T-cell (primary cell): ENCODE measurements around the gene GMPR. TPM values are rescaled to one million over a fixed set of nuclear protein-coding genes. Genes with fewer than 3 reads are reported as not detected.

ENCODE experiments used
- ATAC-seq, 4 experiments: fragments of 200-7000 bp in 3 of 4; fragments of 150-1000 bp in 1 of 4; cut with Tn5 transposase; replicated peaks in 1 of 4; 1 replicate in 3 of 4; 2 replicates in 1 of 4; pipeline ENCODE4 v1.10.0; 2021; ENCODE audit warnings: moderate library complexity in 3 of 4, mild to moderate bottlenecking in 2 of 4, moderate number of reproducible peaks in 1 of 4
- CTCF ChIA-PET, 2 donors: fragments of 300-600 bp; sonication (Branson Sonifier 250); formaldehyde crosslinking; loops; one replicate each; lab custom pipeline; 2022; ENCODE audit warnings: antibody characterized with exemption in 2 of 2; lab: Charles Lee
- POLR2A ChIA-PET, 2 donors: fragments of 300-600 bp; sonication (Branson Sonifier 250); formaldehyde crosslinking; loops; one replicate each; lab custom pipeline; 2022; ENCODE audit warnings: antibody characterized with exemption in 2 of 2; lab: Charles Lee
- DNase-seq, 35 experiments: peaks; one replicate each; pipeline versions ENCODE4 v3.0.0 to v3.0.0-alpha.2; 2013 to 2023
- H3K27ac ChIP-seq: one replicate; pipeline ENCODE4 v1.5.1; 2013; ENCODE audit warnings: low read length
- H3K27me3 ChIP-seq, 2 experiments: replicated peaks in 1 of 2; 1 replicate in 1 of 2; 2 replicates in 1 of 2; pipeline versions ENCODE4 v1.6.1 to v1.7.0; 2013; ENCODE audit warnings: low read length in 1 of 2, mixed read lengths in 1 of 2; ENCODE audit not compliant: control insufficient read depth in 2 of 2, insufficient read depth in 2 of 2; ENCODE audit errors: extremely low read depth in 1 of 2
- H3K36me3 ChIP-seq, 2 donors: 1 replicate in 1 of 2; 2 replicates in 1 of 2; pipeline versions ENCODE4 v1.6.1 to v1.7.0; 2013; ENCODE audit warnings: low read length in 1 of 2; ENCODE audit not compliant: control insufficient read depth in 2 of 2, insufficient read depth in 1 of 2; ENCODE audit errors: extremely low read depth in 1 of 2
- H3K4me1 ChIP-seq, 2 experiments: 1 replicate in 1 of 2; 2 replicates in 1 of 2; pipeline versions ENCODE4 v1.6.1 to v1.7.0; 2013; ENCODE audit warnings: low read length in 2 of 2, mixed read lengths in 1 of 2; ENCODE audit not compliant: insufficient read depth in 2 of 2, control insufficient read depth in 1 of 2; ENCODE audit errors: extremely low read depth in 1 of 2
- H3K4me3 ChIP-seq, 2 donors: 1 replicate in 1 of 2; 2 replicates in 1 of 2; pipeline versions ENCODE4 v1.5.1 to v1.7.0; 2013; ENCODE audit warnings: mild to moderate bottlenecking in 2 of 2, low read length in 1 of 2, moderate library complexity in 1 of 2; ENCODE audit not compliant: control insufficient read depth in 1 of 2; ENCODE audit errors: extremely low read depth in 1 of 2
- H3K9me3 ChIP-seq: 2 replicates; pipeline ENCODE4 v1.7.0; 2013
- H3K27ac Mint-ChIP-seq, 2 donors: one replicate each; pipeline ENCODE4 v1.8.0; 2020 to 2021; ENCODE audit warnings: mild to moderate bottlenecking in 2 of 2, mixed read lengths in 2 of 2
- H3K27me3 Mint-ChIP-seq, 2 donors: one replicate each; pipeline ENCODE4 v1.8.0; 2021 to 2022; ENCODE audit warnings: mixed read lengths in 2 of 2
- H3K36me3 Mint-ChIP-seq: one replicate; pipeline ENCODE4 v1.8.0; 2021; ENCODE audit warnings: mixed read lengths
- H3K4me1 Mint-ChIP-seq, 3 donors: one replicate each; pipeline ENCODE4 v1.8.0; 2020 to 2022; ENCODE audit warnings: mixed read lengths in 3 of 3, mild to moderate bottlenecking in 1 of 3
- H3K4me3 Mint-ChIP-seq, 3 donors: one replicate each; pipeline ENCODE4 v1.8.0; 2020 to 2022; ENCODE audit warnings: mild to moderate bottlenecking in 3 of 3, mixed read lengths in 3 of 3, moderate library complexity in 3 of 3
- H3K9me3 Mint-ChIP-seq, 3 donors: one replicate each; pipeline ENCODE4 v1.8.0; 2020 to 2022; ENCODE audit warnings: mixed read lengths in 3 of 3
- WGBS: methylation state at CpG from one replicate; pipeline ENCODE4 v1.1.5; 2013; ENCODE audit warnings: missing lambda C conversion rate; ENCODE audit not compliant: insufficient coverage; 5-methylcytosine and 5-hydroxymethylcytosine counted together
- total RNA-seq, 35 experiments: library from RNA in 6 of 35; stranded (reverse) in 6 of 35; fragments of 120-200 nt in 1 of 35; gene quantifications; one replicate each; pipeline versions ENCODE4 v1.2.1 to v1.2.4 and lab custom pipeline; 2013 to 2026

GMPR gene
- total RNA-seq (1 to 10 TPM in 1 of 5 donors, under 1 TPM in 4; 0.26 to 1.4 (median 0.68) TPM), total RNA-seq (lab: John Stamatoyannopoulos, UW) (0.13 to 2.3 (median 0.43) reads per million in 29 experiments)
- 0.96 TPM for total RNA-seq (2013)

DNA sequence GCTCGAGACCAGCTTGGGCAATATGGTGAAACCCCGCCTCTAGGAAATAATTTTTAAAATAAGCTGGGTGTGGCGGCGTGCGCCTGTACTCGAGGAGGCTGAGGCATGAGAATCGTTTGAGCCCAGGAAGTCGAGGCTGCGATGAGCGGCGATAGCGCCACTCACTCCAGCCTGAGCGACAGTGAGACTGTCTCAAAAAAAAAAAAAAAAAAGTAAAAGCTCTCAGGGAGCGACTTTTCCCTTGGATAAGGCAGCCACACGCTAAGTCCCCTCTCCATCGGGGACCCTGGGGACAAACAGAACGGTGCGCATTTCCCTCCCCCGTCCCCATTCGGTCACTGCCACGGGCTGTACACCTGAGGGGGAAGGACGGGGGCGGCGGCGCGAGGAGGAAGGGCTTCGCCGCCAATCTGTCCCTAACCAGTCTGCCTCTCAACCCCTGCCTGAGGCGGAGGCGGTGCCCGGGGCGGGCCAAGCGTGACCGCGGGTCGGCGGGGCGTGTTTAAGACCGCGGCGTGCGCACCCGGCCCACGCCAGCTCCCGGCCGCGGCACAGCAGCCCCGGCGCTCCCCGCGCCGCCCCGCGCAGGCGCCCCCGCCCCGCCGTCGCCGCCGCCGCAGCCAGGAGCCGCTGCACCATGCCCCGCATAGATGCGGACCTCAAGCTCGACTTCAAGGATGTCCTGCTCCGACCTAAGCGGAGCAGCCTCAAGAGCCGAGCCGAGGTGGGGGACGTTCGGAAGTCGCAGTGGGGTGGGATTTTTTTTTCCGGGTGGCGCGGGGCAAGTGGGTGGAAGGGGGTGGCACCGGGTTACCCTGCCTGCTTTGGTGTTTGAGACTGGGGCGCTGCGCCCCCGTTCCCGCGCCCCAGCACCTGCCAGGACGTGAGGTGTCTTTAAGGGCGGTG lies at the start of gene GMPR:
Gene GMPR (plus strand): TSS at position 531 of the 906 bp plus-strand sequence. CDS start 107 bp downstream, at position 638.
- Histone ChIP-seq H3K36me3 (no peaks in the 10 kb centered on the region), H3K4me1 (peaks cover 0 to 19% of the 10 kb centered on the region in 2 experiments), H3K27me3 (peaks cover 0 to 26% of the 10 kb centered on the region in 2 experiments), H3K9me3 (no peaks in the 10 kb centered on the region), H3K4me3 (peak within 1 kb of the TSS; percentile 57 to 81), H3K27ac (no peak within 1 kb of the TSS)
- ChIA-PET CTCF (interaction anchor here (0.6 to 0.8 kb wide), 5 partner anchors 53 to 533 kb away, joined by 3 to 5 read pairs (median 3); no protein-coding TSS in a partner anchor), POLR2A (interaction anchor here in 1 of 2 donors (0.6 kb wide), 3 partner anchors 247 to 918 kb away, joined by 3 to 5 read pairs (median 3); no protein-coding TSS in a partner anchor)
- no peaks in the 10 kb centered on the region for H3K36me3 Mint-ChIP-seq
- H3K27ac Mint-ChIP-seq = peak within 1 kb of the TSS; percentile 5 to 20
- DNase-seq = peak; percentile 32 to 77 (median 70)
- H3K4me1 Mint-ChIP-seq = peaks cover 20 to 27% (median 22%) of the 10 kb centered on the region in 3 donors
- WGBS = 1% methylated on average over 69 of the region's 84 CpGs
- peak within 1 kb of the TSS; percentile 80 to 88 (median 85) for H3K4me3 Mint-ChIP-seq
- peaks cover 19 to 37% of the 10 kb centered on the region in 2 donors for H3K27me3 Mint-ChIP-seq
- no peaks in the 10 kb centered on the region for H3K9me3 Mint-ChIP-seq
- ATAC-seq = peak; percentile 95 to 97 (median 96)

DNA sequence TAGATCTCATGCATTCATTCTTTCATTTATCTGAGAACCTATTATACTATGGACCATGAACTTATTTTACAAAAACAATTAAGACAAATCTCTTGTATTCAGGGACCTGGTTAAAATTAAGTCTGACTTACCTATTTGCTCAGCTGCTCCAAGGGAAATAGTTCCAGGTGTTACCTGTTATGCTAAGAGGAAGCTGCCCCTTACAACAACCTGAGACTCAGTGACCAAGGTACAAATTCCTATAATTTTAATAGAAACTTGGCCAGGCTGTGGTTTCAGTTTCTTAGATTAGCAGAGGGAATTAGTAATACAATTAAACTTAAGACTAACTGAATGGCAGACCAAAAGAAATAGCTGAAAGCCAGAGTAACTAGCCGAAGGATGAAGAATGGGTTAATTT lies 48.2 kb upstream of the GMPR start:
- H3K4me3 ChIP-seq = no peak overlapping the region
- no peak overlapping the region for H3K27ac ChIP-seq
- no peak overlapping the region for H3K27ac Mint-ChIP-seq
- POLR2A ChIA-PET = no interaction called here
- DNase-seq (no peak), ATAC-seq (no peak)
- no peaks in the 10 kb centered on the region for H3K36me3 Mint-ChIP-seq
- no CpG with 5 or more reads among the region's 1 CpG for WGBS
- no peaks in the 10 kb centered on the region for H3K9me3 ChIP-seq
- peaks cover 12 to 21% of the 10 kb centered on the region in 2 donors for H3K27me3 Mint-ChIP-seq
- H3K9me3 Mint-ChIP-seq = no peaks in the 10 kb centered on the region
- H3K4me3 Mint-ChIP-seq = no peak overlapping the region
- no peaks in the 10 kb centered on the region for H3K4me1 ChIP-seq
- H3K36me3 ChIP-seq = no peaks in the 10 kb centered on the region
- H3K4me1 Mint-ChIP-seq = no peaks in the 10 kb centered on the region
- peaks cover 0 to 6% of the 10 kb centered on the region in 2 experiments for H3K27me3 ChIP-seq
- CTCF ChIA-PET = interaction anchor here in 1 of 2 donors (0.5 to 1.3 kb wide), 2 partner anchors 10 to 1476 kb away, joined by 3 read pairs; no protein-coding TSS in a partner anchor

GRCh38 chr6:16196260-16196983 lies 42.0 kb upstream of the GMPR start:
- CTCF ChIA-PET = interaction anchor here in 1 of 2 donors (1.7 kb wide), 1 partner anchor 10 kb away, joined by 11 read pairs; no protein-coding TSS in a partner anchor
- no peaks in the 10 kb centered on the region for H3K4me1 ChIP-seq
- no peak for DNase-seq
- H3K4me1 Mint-ChIP-seq = no peaks in the 10 kb centered on the region
- H3K4me3 ChIP-seq = no peak overlapping the region
- no peaks in the 10 kb centered on the region for H3K36me3 ChIP-seq
- 93% methylated on average over 9 of the region's 14 CpGs for WGBS
- H3K27ac Mint-ChIP-seq = no peak overlapping the region
- POLR2A ChIA-PET = no interaction called here
- no peaks in the 10 kb centered on the region for H3K9me3 Mint-ChIP-seq
- no peaks in the 10 kb centered on the region for H3K9me3 ChIP-seq
- peaks cover 0 to 28% of the 10 kb centered on the region in 2 experiments for H3K27me3 ChIP-seq
- no peaks in the 10 kb centered on the region for H3K36me3 Mint-ChIP-seq
- H3K27ac ChIP-seq = no peak overlapping the region
- H3K4me3 Mint-ChIP-seq = no peak overlapping the region
- H3K27me3 Mint-ChIP-seq = peaks cover 14 to 26% of the 10 kb centered on the region in 2 donors
- ATAC-seq = no peak

GRCh38 chr6:16196984-16197546 lies 41.3 kb upstream of the GMPR start:
- WGBS = 89% methylated on average over 8 of the region's 19 CpGs
- DNase-seq = no peak
- no peaks in the 10 kb centered on the region for H3K36me3 ChIP-seq
- ChIA-PET POLR2A (no interaction called here), CTCF (interaction anchor here (0.6 to 1.7 kb wide), 3 partner anchors 9 to 493 kb away, joined by 5 to 11 read pairs (median 6); no protein-coding TSS in a partner anchor)
- no peak for ATAC-seq
- no peak overlapping the region for H3K27ac ChIP-seq
- H3K4me1 ChIP-seq = no peaks in the 10 kb centered on the region
- Mint-ChIP-seq H3K4me3 (no peak overlapping the region), H3K9me3 (no peaks in the 10 kb centered on the region), H3K27me3 (peaks cover 14 to 29% of the 10 kb centered on the region in 2 donors), H3K27ac (no peak overlapping the region), H3K36me3 (no peaks in the 10 kb centered on the region), H3K4me1 (no peaks in the 10 kb centered on the region)
- H3K4me3 ChIP-seq = no peak overlapping the region
- H3K27me3 ChIP-seq = peaks cover 0 to 26% of the 10 kb centered on the region in 2 experiments
- H3K9me3 ChIP-seq = no peaks in the 10 kb centered on the region

DNA sequence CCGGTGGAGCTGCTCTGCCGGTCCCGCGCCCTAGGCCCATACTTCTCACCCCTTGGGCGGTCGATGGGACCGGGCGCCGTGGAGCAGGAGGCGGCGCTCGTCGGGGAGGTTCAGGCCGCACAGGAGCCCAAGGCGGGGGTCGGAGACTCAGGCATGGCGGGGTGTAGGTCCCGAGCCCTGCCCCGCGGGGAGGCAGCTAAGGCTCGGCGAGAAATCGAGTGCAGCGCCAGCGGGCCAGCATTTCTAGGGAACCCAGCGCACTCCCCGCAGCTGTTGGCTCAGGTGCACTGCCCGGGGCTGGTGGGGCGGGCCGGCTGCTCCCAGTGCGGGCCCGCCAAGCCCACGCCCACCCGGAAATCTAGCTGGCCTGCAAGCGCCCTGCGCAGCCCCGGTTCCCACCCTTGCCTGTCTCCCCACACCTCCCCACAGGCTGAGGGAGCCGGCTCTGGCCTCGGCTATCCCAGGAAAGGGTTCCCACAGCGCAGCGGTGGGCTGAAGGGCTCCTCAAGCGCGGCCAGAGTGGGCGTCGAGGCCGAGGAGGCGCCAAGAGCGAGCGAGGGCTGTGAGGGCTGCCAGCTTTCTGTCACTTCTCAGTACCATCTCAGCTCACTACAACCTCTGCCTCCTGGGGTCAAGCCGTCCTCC lies 40.2 kb upstream of the GMPR start:
- Histone ChIP-seq H3K4me1 (no peaks in the 10 kb centered on the region), H3K27ac (no peak overlapping the region), H3K4me3 (no peak overlapping the region), H3K27me3 (peaks cover 0 to 21% of the 10 kb centered on the region in 2 experiments), H3K36me3 (no peaks in the 10 kb centered on the region), H3K9me3 (no peaks in the 10 kb centered on the region)
- WGBS = 94% methylated on average over 43 of the region's 50 CpGs
- no peaks in the 10 kb centered on the region for H3K36me3 Mint-ChIP-seq
- H3K4me3 Mint-ChIP-seq = no peak overlapping the region
- CTCF ChIA-PET = interaction anchor here (0.7 to 1.7 kb wide), 2 partner anchors 8 kb away, joined by 6 to 11 read pairs; no protein-coding TSS in a partner anchor
- ATAC-seq = no peak
- DNase-seq = no peak
- POLR2A ChIA-PET = interaction anchor here (0.6 kb wide), 2 partner anchors 49 to 51 kb away, joined by 3 to 4 read pairs; no protein-coding TSS in a partner anchor
- H3K4me1 Mint-ChIP-seq = no peaks in the 10 kb centered on the region
- H3K27ac Mint-ChIP-seq = no peak overlapping the region
- H3K9me3 Mint-ChIP-seq = no peaks in the 10 kb centered on the region
- H3K27me3 Mint-ChIP-seq = peaks cover 14 to 26% of the 10 kb centered on the region in 2 donors
